ENCODE data around the gene LBP. TPM values are rescaled to one million over a fixed set of nuclear protein-coding genes. Genes with fewer than 3 reads are reported as not detected.

Gene LBP
- total and polyA plus RNA-seq, 4 experiments from 2014 or later, result not detected

GRCh38 chr20:38321959-38322598 is 24.2 kb upstream of the LBP start:
- Mint-ChIP-seq H3K27me3 (peaks cover 22 to 32% of the 10 kb centered on the region in 2 donors), H3K9me3 (peaks cover 0 to 3% (median 0%) of the 10 kb centered on the region in 8 donors), H3K4me3 (no peak overlapping the region), H3K27ac (no peak overlapping the region), H3K4me1 (peaks cover 0 to 2% (median 0%) of the 10 kb centered on the region in 4 donors), H3K36me3 (no peaks in the 10 kb centered on the region)
- DNase-seq, result no peak
- H3K4me1 ChIP-seq (ENCODE audit: insufficient read depth, low read length), result no peaks in the 10 kb centered on the region
- H3K9me3 ChIP-seq (ENCODE audit: control insufficient read depth in 1 of 2, low read length in 2 of 2), result no peaks in the 10 kb centered on the region
- H3K27me3 ChIP-seq (ENCODE audit: insufficient read depth, low read length), result no peaks in the 10 kb centered on the region
- no peaks in the 10 kb centered on the region for H3K36me3 ChIP-seq (ENCODE audit: insufficient read depth, low read length)
- POLR2A ChIA-PET (ENCODE audit: partially characterized antibody), result no interaction called here
- CTCF ChIA-PET (ENCODE audit: partially characterized antibody), result no interaction called here
- H3K4me3 ChIP-seq (ENCODE audit: low read length in 2 of 2), result no peak overlapping the region
- intact Hi-C loops (cut with micrococcal nuclease), result no loop called here
- H3K27ac ChIP-seq (ENCODE audit: low read depth, low read length), result no peak overlapping the region

- Mint-ChIP-seq H3K27ac (no peak overlapping the region), H3K36me3 (no peaks in the 10 kb centered on the region), H3K4me1 (peaks cover 0 to 2% (median 0%) of the 10 kb centered on the region in 4 donors), H3K27me3 (peaks cover 21 to 26% of the 10 kb centered on the region in 2 donors), H3K4me3 (no peak overlapping the region), H3K9me3 (peaks cover 0 to 3% (median 0%) of the 10 kb centered on the region in 8 donors)
- no peaks in the 10 kb centered on the region for H3K27me3 ChIP-seq (ENCODE audit: insufficient read depth, low read length)
- ChIA-PET POLR2A (ENCODE audit: partially characterized antibody) (no interaction called here), CTCF (ENCODE audit: partially characterized antibody) (no interaction called here)
- no peak for DNase-seq
- intact Hi-C loops (cut with micrococcal nuclease), result no loop called here
- no peaks in the 10 kb centered on the region for H3K9me3 ChIP-seq (ENCODE audit: control insufficient read depth in 1 of 2, low read length in 2 of 2)
- no peak overlapping the region for H3K4me3 ChIP-seq (ENCODE audit: low read length in 2 of 2)
- no peaks in the 10 kb centered on the region for H3K36me3 ChIP-seq (ENCODE audit: insufficient read depth, low read length)
- no peaks in the 10 kb centered on the region for H3K4me1 ChIP-seq (ENCODE audit: insufficient read depth, low read length)
- no peak overlapping the region for H3K27ac ChIP-seq (ENCODE audit: low read depth, low read length)
These were observed 22.1 kb upstream of the LBP start for GRCh38 chr20:38324159-38324558.

GRCh38 chr20:38325167-38325566 is 21.1 kb upstream of the LBP start:
- no peak overlapping the region for H3K27ac Mint-ChIP-seq
- H3K4me1 ChIP-seq (ENCODE audit: insufficient read depth, low read length), result no peaks in the 10 kb centered on the region
- H3K9me3 Mint-ChIP-seq, result peaks cover 0 to 3% (median 0%) of the 10 kb centered on the region in 8 donors
- CTCF ChIA-PET (ENCODE audit: partially characterized antibody), result no interaction called here
- H3K36me3 ChIP-seq (ENCODE audit: insufficient read depth, low read length), result no peaks in the 10 kb centered on the region
- H3K4me3 ChIP-seq (ENCODE audit: low read length in 2 of 2), result no peak overlapping the region
- POLR2A ChIA-PET (ENCODE audit: partially characterized antibody), result no interaction called here
- intact Hi-C loops (cut with micrococcal nuclease), result no loop called here
- H3K9me3 ChIP-seq (ENCODE audit: control insufficient read depth in 1 of 2, low read length in 2 of 2), result no peaks in the 10 kb centered on the region
- peaks cover 19 to 22% of the 10 kb centered on the region in 2 donors for H3K27me3 Mint-ChIP-seq
- H3K4me1 Mint-ChIP-seq, result peaks cover 0 to 2% (median 0%) of the 10 kb centered on the region in 4 donors
- no peak for DNase-seq
- no peaks in the 10 kb centered on the region for H3K36me3 Mint-ChIP-seq
- H3K4me3 Mint-ChIP-seq, result no peak overlapping the region
- H3K27me3 ChIP-seq (ENCODE audit: insufficient read depth, low read length), result no peaks in the 10 kb centered on the region
- H3K27ac ChIP-seq (ENCODE audit: low read depth, low read length), result no peak overlapping the region

- H3K27ac ChIP-seq (ENCODE audit: low read depth, low read length), result no peak overlapping the region
- peaks cover 0 to 3% (median 0%) of the 10 kb centered on the region in 8 donors for H3K9me3 Mint-ChIP-seq
- CTCF ChIA-PET (ENCODE audit: partially characterized antibody), result no interaction called here
- H3K27me3 Mint-ChIP-seq, result peaks cover 16 to 20% of the 10 kb centered on the region in 2 donors
- no peaks in the 10 kb centered on the region for H3K4me1 ChIP-seq (ENCODE audit: insufficient read depth, low read length)
- POLR2A ChIA-PET (ENCODE audit: partially characterized antibody), result no interaction called here
- H3K4me1 Mint-ChIP-seq, result peaks cover 0 to 2% (median 0%) of the 10 kb centered on the region in 4 donors
- no peak overlapping the region for H3K27ac Mint-ChIP-seq
- H3K4me3 Mint-ChIP-seq, result no peak overlapping the region
- DNase-seq, result no peak
- intact Hi-C loops (cut with micrococcal nuclease), result no loop called here
- H3K9me3 ChIP-seq (ENCODE audit: control insufficient read depth in 1 of 2, low read length in 2 of 2), result no peaks in the 10 kb centered on the region
- no peaks in the 10 kb centered on the region for H3K36me3 ChIP-seq (ENCODE audit: insufficient read depth, low read length)
- H3K27me3 ChIP-seq (ENCODE audit: insufficient read depth, low read length), result no peaks in the 10 kb centered on the region
- no peaks in the 10 kb centered on the region for H3K36me3 Mint-ChIP-seq
- H3K4me3 ChIP-seq (ENCODE audit: low read length in 2 of 2), result no peak overlapping the region
These were observed 20.4 kb upstream of the LBP start for GRCh38 chr20:38325905-38326304.

- no peak overlapping the region for H3K4me3 Mint-ChIP-seq
- no peak for DNase-seq
- Histone ChIP-seq H3K4me3 (ENCODE audit: low read length in 2 of 2) (no peak overlapping the region), H3K9me3 (ENCODE audit: control insufficient read depth in 1 of 2, low read length in 2 of 2) (no peaks in the 10 kb centered on the region), H3K4me1 (ENCODE audit: insufficient read depth, low read length) (no peaks in the 10 kb centered on the region), H3K27ac (ENCODE audit: low read depth, low read length) (no peak overlapping the region), H3K36me3 (ENCODE audit: insufficient read depth, low read length) (no peaks in the 10 kb centered on the region), H3K27me3 (ENCODE audit: insufficient read depth, low read length) (no peaks in the 10 kb centered on the region)
- H3K4me1 Mint-ChIP-seq, result peaks cover 0 to 2% (median 0%) of the 10 kb centered on the region in 4 donors
- CTCF ChIA-PET (ENCODE audit: partially characterized antibody), result no interaction called here
- POLR2A ChIA-PET (ENCODE audit: partially characterized antibody), result no interaction called here
- H3K27me3 Mint-ChIP-seq, result peaks cover 16 to 18% of the 10 kb centered on the region in 2 donors
- no peak overlapping the region for H3K27ac Mint-ChIP-seq
- no peaks in the 10 kb centered on the region for H3K36me3 Mint-ChIP-seq
- intact Hi-C loops (cut with micrococcal nuclease), result no loop called here
- peaks cover 0 to 3% (median 0%) of the 10 kb centered on the region in 8 donors for H3K9me3 Mint-ChIP-seq
These were observed 20.0 kb upstream of the LBP start for GRCh38 chr20:38326309-38326708.

- Histone ChIP-seq H3K4me1 (ENCODE audit: insufficient read depth, low read length) (no peaks in the 10 kb centered on the region), H3K27me3 (ENCODE audit: insufficient read depth, low read length) (no peaks in the 10 kb centered on the region), H3K27ac (ENCODE audit: low read depth, low read length) (no peak overlapping the region), H3K4me3 (ENCODE audit: low read length in 2 of 2) (no peak overlapping the region), H3K36me3 (ENCODE audit: insufficient read depth, low read length) (no peaks in the 10 kb centered on the region), H3K9me3 (ENCODE audit: control insufficient read depth in 1 of 2, low read length in 2 of 2) (no peaks in the 10 kb centered on the region)
- intact Hi-C loops (cut with micrococcal nuclease), result no loop called here
- peaks cover 0 to 4% (median 0%) of the 10 kb centered on the region in 8 donors for H3K9me3 Mint-ChIP-seq
- ChIA-PET CTCF (ENCODE audit: partially characterized antibody) (no interaction called here), POLR2A (ENCODE audit: partially characterized antibody) (no interaction called here)
- DNase-seq, result no peak
- no peak overlapping the region for H3K27ac Mint-ChIP-seq
- H3K36me3 Mint-ChIP-seq, result no peaks in the 10 kb centered on the region
- H3K4me3 Mint-ChIP-seq, result no peak overlapping the region
- peaks cover 8 to 16% of the 10 kb centered on the region in 2 donors for H3K27me3 Mint-ChIP-seq
- H3K4me1 Mint-ChIP-seq, result no peaks in the 10 kb centered on the region
These were observed 15.6 kb upstream of the LBP start for GRCh38 chr20:38330638-38331037.

DNA sequence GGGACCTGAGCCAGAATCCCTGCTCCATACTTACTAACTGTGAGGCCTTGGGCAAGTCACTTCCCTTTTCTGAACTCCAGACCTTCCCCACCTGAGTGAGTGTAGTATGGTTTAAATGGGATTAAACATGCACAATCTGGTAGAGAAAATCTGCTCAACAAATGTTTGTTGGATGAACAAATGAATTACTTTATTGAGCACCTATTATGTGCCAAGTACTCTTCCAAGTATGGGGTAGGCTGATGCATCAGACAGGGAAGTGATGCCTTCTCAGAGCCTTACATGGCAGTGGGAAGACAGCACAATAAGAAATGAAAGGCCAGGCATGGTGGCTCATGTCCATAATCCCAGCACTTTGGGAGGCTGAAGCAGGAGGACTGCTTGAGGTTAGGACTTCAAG is 15.0 kb upstream of the LBP start:
- POLR2A ChIA-PET (ENCODE audit: partially characterized antibody), result no interaction called here

More for the DNA sequence above, 15.0 kb upstream of the LBP start:
- no peaks in the 10 kb centered on the region for H3K9me3 ChIP-seq (ENCODE audit: control insufficient read depth in 1 of 2, low read length in 2 of 2)
- CTCF ChIA-PET (ENCODE audit: partially characterized antibody), result no interaction called here
- DNase-seq, result no peak
- Mint-ChIP-seq H3K27ac (no peak overlapping the region), H3K4me3 (no peak overlapping the region), H3K4me1 (no peaks in the 10 kb centered on the region), H3K27me3 (peaks cover 8 to 18% of the 10 kb centered on the region in 2 donors), H3K9me3 (peaks cover 0 to 4% (median 0%) of the 10 kb centered on the region in 8 donors), H3K36me3 (no peaks in the 10 kb centered on the region)
- no peak overlapping the region for H3K4me3 ChIP-seq (ENCODE audit: low read length in 2 of 2)
- H3K27me3 ChIP-seq (ENCODE audit: insufficient read depth, low read length), result no peaks in the 10 kb centered on the region
- H3K27ac ChIP-seq (ENCODE audit: low read depth, low read length), result no peak overlapping the region
- intact Hi-C loops (cut with micrococcal nuclease), result no loop called here
- no peaks in the 10 kb centered on the region for H3K36me3 ChIP-seq (ENCODE audit: insufficient read depth, low read length)
- no peaks in the 10 kb centered on the region for H3K4me1 ChIP-seq (ENCODE audit: insufficient read depth, low read length)

Measured in CD4-positive, alpha-beta memory T cell (primary cell).